NCI-H1417 treated with DMSO at 0.1 percent for 48 hours (cell line): Measurements from ENCODE around the gene AKIRIN2.
"Not testable (repeated sequence)": the region's sequence is repeated elsewhere in the genome, so short reads cannot be mapped to it uniquely, and the experiment has no call there.

Experiments
- DNase-seq: peaks from one replicate; lab custom pipeline; 2025; lab: John Stamatoyannopoulos, UW

AKIRIN2 gene

GRCh38 chr6:87718662-87719433 is 16.8 kb upstream of the AKIRIN2 start:
- no peak for DNase-seq

DNA sequence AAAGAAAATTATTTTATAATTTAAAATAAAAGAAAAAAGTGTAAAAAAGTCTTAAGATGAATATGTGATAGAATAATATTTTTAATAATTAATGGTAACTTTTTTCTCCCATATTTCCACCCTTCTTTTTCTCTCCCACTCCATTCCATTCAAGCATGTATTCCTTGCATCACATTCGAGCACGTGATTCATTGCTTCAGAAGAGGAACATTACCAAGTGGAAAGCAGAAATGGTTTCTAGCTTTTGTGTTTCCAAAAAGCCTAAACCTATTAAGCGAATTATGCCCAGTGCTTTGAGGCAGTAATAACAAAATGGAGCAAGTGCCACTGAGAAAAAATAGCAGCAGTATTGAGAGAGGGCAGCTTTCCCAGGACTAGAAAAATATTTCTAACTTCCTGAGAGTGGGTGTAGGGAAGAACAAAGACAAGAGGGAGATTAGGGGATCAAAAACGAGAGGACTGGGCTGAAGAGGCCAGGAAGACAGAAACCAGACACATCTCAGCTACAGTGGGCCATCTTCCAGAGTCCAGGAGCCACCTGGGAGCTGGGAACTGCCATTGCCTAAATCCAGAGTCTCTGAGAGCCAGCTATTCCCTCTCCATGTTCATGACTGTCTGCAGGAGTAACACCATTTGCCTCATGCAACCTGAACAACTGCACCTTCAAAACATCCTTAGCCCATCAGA is 15.0 kb upstream of the AKIRIN2 start:
- DNase-seq: no peak

DNA sequence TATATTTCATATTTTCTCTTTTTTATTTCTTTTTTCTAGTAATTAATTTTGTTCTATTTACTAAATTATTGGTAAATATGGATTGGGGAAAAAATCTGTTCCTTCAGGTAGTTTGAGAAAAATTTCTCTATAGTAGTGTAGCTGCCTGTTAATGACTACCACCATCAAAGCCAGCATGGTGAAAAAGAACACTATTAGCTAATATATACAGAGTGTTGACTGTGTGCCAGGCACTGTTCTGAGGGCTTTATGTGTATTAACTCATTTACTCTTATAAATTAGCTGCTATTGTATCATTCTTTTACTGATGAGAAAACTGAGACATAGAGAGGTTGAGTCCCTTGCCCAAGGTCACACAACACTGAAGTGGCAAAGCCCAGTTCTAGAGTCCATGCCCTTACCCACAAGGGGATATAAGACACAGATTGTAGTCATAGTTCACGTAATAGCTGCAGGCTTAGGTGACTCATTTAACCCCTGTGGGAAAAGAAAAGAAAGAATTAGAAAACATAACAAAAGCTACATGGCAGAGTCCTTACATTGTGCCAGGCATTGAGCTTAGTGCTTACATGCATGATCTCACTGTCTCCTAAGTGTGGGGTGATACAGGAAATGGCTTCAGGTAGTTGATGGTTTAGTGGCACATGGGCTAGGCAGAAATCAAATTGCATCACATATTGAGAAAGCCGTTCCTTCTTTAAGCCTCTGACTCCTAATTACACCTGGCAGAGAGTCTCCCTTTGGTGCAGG is 12.2 kb upstream of the AKIRIN2 start:
- DNase-seq: no peak

DNA sequence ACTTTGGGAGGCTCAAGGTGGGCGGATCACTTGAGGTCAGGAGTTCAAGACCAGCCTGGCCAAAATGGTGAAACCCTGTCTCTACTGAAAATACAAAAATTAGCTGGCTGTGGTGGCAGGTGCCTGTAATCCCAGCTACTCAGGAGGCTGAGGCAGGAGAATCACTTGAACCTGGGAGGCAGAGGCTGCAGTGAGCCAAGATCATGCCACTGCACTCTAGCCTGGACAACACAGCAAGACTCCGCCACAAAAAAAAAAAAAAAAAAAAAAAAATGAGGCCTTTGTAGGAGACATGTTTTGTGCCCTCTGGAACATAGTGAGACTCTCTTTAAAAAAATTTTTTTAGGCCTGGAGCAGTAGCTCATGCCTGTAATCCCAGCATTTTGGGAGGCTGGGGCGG is 10.7 kb upstream of the AKIRIN2 start:
- not testable (repeated sequence) for DNase-seq

DNA sequence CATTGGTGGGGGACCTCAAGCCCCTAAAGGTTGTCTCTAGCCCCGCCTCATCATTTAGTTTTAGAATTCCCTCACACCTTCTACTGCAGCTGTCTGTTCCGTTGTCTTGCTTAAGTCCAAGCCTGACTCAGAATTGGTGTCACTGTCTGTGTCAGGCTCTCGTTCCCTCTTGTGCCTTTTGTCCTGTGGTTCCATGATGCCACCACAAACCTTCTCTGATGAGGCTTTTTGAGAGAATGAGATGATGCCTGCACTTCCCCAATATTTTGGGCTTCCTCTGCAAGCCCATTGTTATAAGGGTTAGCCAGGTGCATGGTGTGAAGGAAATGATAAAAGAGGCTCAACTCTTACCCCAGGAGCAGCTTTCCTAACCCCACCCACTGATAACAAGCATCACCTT is 8.1 kb upstream of the AKIRIN2 start:
- no peak for DNase-seq

DNA sequence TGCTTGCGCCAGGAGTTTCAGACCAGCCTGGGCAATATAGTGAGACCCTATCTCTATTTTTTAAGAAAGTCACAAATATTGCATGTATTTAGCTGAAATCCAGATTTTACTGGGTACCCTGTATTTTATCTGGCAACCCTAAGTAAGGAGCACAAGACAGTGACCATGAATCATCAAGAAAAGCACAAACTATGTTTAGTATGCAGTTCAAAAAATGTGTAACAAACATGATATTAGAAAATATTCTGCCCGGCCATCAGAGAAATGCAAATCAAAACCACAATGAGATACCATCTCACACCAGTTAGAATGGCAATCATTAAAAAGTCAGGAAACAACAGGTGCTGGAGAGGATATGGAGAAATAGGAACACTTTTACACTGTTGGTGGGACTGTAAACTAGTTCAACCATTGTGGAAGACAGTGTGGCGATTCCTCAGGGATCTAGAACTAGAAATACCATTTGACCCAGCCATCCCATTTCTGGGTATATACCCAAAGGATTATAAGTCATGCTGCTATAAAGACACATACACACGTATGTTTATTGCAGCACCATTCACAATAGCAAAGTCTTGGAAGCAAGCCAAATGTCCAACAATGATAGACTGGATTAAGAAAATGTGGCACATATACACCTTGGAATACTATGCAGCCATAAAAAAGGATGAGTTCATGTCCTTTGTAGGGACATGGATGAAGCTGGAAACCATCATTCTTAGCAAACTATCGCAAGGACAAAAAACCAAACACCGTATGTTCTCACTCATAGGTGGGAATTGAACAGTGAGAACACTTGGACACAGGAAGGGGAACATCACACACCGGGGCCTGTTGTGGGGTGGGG is 6.8 kb upstream of the AKIRIN2 start:
- not testable (repeated sequence) for DNase-seq

DNA sequence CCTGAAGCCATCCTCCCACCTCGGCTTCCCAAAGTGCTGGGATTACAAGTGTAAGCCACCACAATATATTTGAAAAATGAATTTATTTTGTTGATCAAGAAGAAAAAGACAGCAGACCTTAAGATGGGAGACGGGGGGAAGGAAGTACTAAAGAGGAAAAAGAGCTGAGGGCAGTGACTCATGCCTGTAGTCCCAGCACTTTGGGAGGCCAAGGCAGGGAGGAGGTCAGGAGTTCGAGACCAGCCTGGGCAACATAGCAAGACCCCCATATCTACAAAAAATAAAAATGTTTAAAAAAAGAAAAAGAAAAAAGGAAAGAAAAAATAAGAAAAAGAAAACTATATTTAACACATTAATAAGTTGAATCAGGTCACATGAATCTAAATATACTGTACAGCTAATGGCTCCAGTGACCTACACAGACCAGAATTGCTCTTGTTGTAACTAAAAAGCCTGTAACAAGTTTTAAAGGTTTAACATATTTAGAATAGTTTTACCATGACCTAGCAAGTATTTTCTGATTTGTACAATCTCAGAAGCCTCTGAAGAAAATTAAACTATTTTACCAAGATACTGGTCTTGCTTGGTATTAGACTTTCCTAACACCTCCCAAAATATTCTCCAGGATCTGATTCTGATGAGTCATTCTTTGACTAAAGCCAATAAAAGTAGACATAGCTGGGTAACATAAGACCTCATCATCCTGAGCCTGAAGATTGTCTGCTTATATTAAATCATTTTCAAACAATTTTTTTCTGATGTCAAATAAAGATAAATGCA is 4.3 kb upstream of the AKIRIN2 start:
- no peak for DNase-seq

DNA sequence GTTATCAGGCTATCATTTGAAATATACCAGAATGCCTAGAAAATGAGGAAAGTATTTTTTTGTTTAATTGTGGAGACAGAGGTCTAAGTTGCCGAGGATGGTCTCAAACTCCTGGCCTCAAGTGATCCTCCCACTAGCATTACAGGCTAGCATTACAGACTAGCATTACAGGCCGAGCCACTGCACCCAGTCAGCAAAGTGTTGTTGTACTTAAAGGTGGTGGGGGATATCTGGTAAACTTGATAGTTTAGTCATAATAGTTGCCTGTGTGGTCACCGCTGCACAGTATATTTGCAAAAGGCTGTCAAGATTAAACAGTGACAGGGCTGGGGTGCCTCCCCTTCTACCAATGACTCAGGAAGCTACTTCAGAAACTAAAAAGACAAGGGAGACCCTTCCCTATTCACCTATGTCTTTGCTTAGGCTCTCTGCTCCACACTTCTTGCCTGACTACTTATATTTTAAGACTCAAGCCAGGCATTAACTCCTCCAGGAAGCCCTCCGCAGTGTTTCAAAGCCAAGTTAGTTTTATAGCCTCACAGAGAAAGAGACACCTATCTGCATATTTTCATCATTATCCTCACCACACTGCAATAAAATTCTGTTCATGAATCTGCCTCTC is 3.1 kb upstream of the AKIRIN2 start:
- DNase-seq: no peak

DNA sequence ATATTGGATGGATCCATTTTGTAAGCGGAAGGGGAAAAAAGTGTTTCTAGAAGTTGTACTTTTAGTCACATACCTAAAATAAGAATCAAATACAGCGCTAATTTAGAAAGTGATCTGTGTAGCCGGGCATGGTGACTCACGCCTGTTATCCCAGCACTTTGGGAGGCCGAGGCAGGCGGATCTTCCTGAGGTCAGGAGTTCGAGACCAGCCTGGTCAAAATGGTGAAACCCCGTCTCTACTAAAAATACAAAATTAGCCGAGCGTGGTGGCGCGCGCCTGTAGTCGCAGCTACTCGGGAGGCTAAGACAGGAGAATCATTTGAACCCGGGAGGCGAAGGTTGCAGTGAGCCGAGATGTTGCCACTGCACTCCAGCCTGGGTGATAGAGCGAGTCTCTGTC is 1.0 kb upstream of the AKIRIN2 start:
- DNase-seq: not testable (repeated sequence)

DNA sequence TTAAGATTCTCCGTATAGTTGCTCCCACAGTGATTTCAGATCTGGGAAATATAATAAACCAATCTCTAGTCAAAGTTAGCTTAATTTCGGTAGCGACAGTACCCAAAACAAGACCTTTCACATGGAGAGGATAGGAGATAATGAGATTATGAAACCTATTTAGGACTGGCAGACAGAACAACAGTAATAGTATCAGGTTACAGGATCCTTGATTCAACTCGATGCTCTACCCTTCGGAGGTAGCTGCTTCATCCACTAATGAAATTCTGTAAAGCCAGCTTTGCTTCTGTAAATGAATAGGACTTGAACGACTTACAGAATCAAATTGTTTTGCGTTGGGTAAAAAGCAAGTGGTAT is 534 bp upstream of the AKIRIN2 start:
- DNase-seq: no peak

- DNase-seq: no peak
These were observed 723 bp downstream of the AKIRIN2 start for GRCh38 chr6:87701344-87701675.

GRCh38 chr6:87700397-87701343 is 1.4 kb downstream of the AKIRIN2 start:
- DNase-seq: no peak

GRCh38 chr6:87699576-87699975 is 2.5 kb downstream of the AKIRIN2 start:
- DNase-seq: no peak

DNA sequence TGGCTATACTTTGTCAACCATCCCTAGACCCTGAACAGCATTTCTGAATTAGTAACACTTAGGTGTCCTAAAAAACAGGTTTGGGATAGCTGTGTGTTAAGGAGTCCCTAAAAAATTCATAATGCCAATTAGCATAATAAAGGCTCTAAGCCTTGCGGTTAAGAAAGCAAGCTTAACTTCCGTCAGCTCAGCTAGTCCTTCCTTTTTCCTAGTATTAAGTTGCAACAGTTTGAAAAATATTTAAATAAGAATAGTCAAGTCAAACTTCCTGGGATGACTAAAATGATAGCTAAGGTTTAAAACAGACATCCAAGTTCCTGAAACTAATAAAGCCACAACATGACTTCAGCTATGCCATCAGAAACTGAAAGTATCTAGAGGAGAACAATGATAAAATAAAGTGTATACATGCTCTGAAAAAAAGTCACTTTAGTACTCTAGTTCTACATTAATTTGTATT is 3.5 kb downstream of the AKIRIN2 start:
- DNase-seq: no peak

DNA sequence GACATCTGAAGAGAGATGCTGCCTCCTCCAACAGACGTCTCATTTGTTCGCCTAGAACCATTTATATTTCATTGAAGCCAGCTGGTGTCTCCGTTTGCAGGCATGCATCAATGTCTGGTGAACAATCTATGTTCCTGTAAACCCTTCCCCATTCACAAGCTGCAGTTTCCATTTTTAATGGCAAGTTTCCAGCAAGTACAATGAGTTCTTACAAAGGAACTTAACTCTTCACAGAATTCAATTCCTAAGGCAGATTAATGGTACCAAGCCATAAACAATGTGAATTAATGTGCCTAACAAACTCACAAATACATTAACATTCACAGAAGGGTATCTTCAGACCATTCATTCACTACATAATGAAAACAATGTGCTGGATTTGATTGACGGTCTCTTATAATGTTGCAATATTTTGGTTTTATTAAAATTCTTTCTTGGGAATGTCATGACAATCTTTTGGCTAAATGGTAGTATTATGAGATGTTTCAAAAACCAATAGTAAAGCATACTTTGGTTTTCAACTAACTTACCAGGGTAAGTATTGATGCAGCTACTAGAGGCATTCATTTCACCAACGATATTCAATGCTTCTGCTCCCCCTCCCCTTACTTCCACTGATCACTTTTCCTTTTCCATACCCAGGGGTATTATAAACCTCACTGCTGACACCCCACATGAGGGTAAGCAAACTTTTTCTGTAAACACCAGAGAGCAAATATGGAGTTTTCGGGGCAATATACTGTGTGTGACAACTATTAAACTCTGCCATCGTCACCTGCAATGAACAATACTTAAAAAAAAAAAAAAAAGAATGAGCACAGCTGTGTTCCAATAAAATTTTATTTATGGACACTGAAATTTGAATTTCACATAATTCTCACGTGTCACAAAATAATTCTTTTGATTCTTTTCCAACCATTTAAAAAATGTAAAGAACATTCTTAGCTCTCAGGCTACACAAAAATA is 4.2 kb downstream of the AKIRIN2 start:
- DNase-seq: no peak

- not testable (repeated sequence) for DNase-seq
These were observed 5.2 kb downstream of the AKIRIN2 start for GRCh38 chr6:87696817-87697216.

- no peak for DNase-seq
These were observed 9.9 kb downstream of the AKIRIN2 start for GRCh38 chr6:87692086-87692485.

GRCh38 chr6:87690441-87690840 is 11.6 kb downstream of the AKIRIN2 start:
- DNase-seq: no peak
